Osteocyte (in vitro differentiated cells): Measurements from ENCODE around the gene DCAF7. TPM values are rescaled to one million over a fixed set of nuclear protein-coding genes. Genes with fewer than 3 reads are reported as not detected.

Experiments
- DNase-seq: peaks from one replicate; pipeline ENCODE4 v3.0.0; 2021; ENCODE audit warnings: mixed read lengths; ENCODE audit not compliant: unreplicated experiment; ENCODE audit errors: extremely low spot score
- H3K27ac Mint-ChIP-seq: one replicate; pipeline ENCODE4 v1.8.0; 2021; ENCODE audit warnings: mild to moderate bottlenecking, mixed read lengths; ENCODE audit not compliant: unreplicated experiment
- H3K27me3 Mint-ChIP-seq: one replicate; pipeline ENCODE4 v1.8.0; 2021; ENCODE audit warnings: mixed read lengths; ENCODE audit not compliant: unreplicated experiment
- H3K36me3 Mint-ChIP-seq: one replicate; pipeline ENCODE4 v1.8.0; 2021; ENCODE audit warnings: mixed read lengths; ENCODE audit not compliant: unreplicated experiment
- H3K4me1 Mint-ChIP-seq: one replicate; pipeline ENCODE4 v1.8.0; 2021; ENCODE audit warnings: mixed read lengths; ENCODE audit not compliant: unreplicated experiment
- H3K4me3 Mint-ChIP-seq: one replicate; pipeline ENCODE4 v1.8.0; 2021; ENCODE audit warnings: mild to moderate bottlenecking, moderate library complexity, mixed read lengths; ENCODE audit not compliant: unreplicated experiment
- H3K9me3 Mint-ChIP-seq: one replicate; pipeline ENCODE4 v1.8.0; 2021; ENCODE audit warnings: mixed read lengths; ENCODE audit not compliant: unreplicated experiment
- total RNA-seq: library from RNA; stranded (reverse); gene quantifications from 2 replicates; pipeline ENCODE4 v1.2.1, GENCODE V29; 2021
- TF ChIP-seq, protein P1 (sequence below): fragments of 200-600 bp; sonication (generic); IDR thresholded peaks from 2 replicates; pipeline ENCODE4 v1.5.0; 2021; ENCODE audit warnings: antibody characterized with exemption, mild to moderate bottlenecking, moderate library complexity

The DCAF7 gene
- total RNA-seq, 1 donor from 2014 or later, result 93.9 TPM

- H3K4me1 Mint-ChIP-seq, result peaks cover 7% of the 10 kb centered on the region
- no peak for DNase-seq
Measured at GRCh38 chr17:63567229-63567628, 17.0 kb downstream of the DCAF7 start.

DNA sequence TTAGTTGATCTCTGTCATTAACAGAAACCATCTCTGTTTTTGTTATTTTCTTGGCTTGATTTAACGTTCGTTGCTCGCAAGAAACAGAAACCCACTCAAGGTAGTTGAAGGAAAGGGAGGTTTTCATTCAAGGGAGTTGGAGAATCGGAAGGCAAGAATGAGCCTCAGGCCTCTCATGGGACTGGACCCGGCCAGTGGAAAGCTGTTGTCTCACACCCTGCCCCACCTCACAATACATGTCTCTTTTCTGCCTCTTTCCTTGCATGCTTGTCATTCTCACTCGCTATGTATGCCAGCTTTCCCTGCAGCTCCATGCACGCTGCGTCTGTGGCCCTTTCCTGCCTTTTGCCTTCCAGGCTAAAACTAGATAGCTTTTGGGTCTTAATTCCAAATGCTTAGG lies 18.3 kb downstream of the DCAF7 start:
- TF ChIP-seq, protein P1, sequence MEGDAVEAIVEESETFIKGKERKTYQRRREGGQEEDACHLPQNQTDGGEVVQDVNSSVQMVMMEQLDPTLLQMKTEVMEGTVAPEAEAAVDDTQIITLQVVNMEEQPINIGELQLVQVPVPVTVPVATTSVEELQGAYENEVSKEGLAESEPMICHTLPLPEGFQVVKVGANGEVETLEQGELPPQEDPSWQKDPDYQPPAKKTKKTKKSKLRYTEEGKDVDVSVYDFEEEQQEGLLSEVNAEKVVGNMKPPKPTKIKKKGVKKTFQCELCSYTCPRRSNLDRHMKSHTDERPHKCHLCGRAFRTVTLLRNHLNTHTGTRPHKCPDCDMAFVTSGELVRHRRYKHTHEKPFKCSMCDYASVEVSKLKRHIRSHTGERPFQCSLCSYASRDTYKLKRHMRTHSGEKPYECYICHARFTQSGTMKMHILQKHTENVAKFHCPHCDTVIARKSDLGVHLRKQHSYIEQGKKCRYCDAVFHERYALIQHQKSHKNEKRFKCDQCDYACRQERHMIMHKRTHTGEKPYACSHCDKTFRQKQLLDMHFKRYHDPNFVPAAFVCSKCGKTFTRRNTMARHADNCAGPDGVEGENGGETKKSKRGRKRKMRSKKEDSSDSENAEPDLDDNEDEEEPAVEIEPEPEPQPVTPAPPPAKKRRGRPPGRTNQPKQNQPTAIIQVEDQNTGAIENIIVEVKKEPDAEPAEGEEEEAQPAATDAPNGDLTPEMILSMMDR, result no peak
- Mint-ChIP-seq H3K4me3 (no peak overlapping the region), H3K4me1 (peaks cover 5% of the 10 kb centered on the region), H3K36me3 (no peaks in the 10 kb centered on the region), H3K9me3 (no peaks in the 10 kb centered on the region), H3K27me3 (no peaks in the 10 kb centered on the region), H3K27ac (no peak overlapping the region)
- DNase-seq, result no peak

More at GRCh38 chr17:63567229-63567628, 17.0 kb downstream of the DCAF7 start:
- no peak overlapping the region for H3K27ac Mint-ChIP-seq
- TF ChIP-seq, protein P1, result no peak
- H3K9me3 Mint-ChIP-seq, result no peaks in the 10 kb centered on the region
- no peak overlapping the region for H3K4me3 Mint-ChIP-seq
- no peaks in the 10 kb centered on the region for H3K27me3 Mint-ChIP-seq
- H3K36me3 Mint-ChIP-seq, result no peaks in the 10 kb centered on the region

- DNase-seq, result no peak
- Mint-ChIP-seq H3K4me3 (no peak overlapping the region), H3K27me3 (no peaks in the 10 kb centered on the region), H3K27ac (no peak overlapping the region), H3K9me3 (no peaks in the 10 kb centered on the region), H3K4me1 (peaks cover 5% of the 10 kb centered on the region), H3K36me3 (peaks cover 2% of the 10 kb centered on the region)
- TF ChIP-seq, protein P1, result no peak
Measured at GRCh38 chr17:63571632-63572310, 21.5 kb downstream of the DCAF7 start.

- H3K4me1 Mint-ChIP-seq, result peaks cover 1% of the 10 kb centered on the region
- H3K36me3 Mint-ChIP-seq, result peaks cover 2% of the 10 kb centered on the region
- TF ChIP-seq, protein P1, result peak; percentile 44
- H3K9me3 Mint-ChIP-seq, result no peaks in the 10 kb centered on the region
- H3K27ac Mint-ChIP-seq, result no peak overlapping the region
- no peak for DNase-seq
- no peaks in the 10 kb centered on the region for H3K27me3 Mint-ChIP-seq
- no peak overlapping the region for H3K4me3 Mint-ChIP-seq
Measured at GRCh38 chr17:63573634-63574033, 23.4 kb downstream of the DCAF7 start.

DNA sequence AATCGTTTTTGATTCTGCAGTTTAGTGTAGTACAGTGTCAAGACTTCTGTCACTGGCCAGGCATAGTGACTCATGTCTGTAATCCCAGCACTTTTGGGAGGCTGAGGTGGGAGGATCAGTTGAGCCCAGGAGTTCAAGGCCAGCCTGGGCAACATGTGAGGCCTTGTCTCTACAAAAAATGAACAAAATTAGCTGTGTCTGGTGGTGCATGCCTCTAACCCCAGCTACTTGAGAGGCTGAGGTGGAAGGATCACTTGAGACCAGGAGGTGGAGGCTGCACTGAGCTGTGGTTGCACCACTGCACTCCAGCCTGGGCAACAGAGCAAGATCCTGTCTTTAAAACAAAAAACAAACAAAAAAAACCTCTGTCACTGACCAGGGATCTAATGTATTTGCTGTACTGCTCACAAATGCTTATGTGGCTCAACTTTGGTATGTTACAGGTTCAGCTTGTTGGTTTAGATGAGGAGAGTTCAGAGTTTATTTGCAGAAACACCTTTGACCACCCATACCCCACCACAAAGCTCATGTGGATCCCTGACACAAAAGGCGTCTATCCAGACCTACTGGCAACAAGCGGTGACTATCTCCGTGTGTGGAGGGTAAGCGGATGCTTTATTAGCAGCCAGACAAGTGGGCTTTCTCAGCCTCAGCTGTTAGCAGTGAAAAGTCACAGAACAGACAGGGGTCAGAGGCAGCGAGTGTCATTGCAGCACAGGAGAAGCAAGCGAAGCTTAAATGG lies 27.9 kb downstream of the DCAF7 start:
- TF ChIP-seq, protein P1, result no peak
- Mint-ChIP-seq H3K4me3 (no peak overlapping the region), H3K27me3 (no peaks in the 10 kb centered on the region), H3K36me3 (peaks cover 28% of the 10 kb centered on the region), H3K4me1 (no peaks in the 10 kb centered on the region), H3K9me3 (no peaks in the 10 kb centered on the region), H3K27ac (no peak overlapping the region)
- no peak for DNase-seq
